H1 (cell line): ENCODE results near the gene SHLD3. TPM values are rescaled to one million over a fixed set of nuclear protein-coding genes. Genes with fewer than 3 reads are reported as not detected.

Experiments
- CTCF ChIA-PET: fragments of 300-600 bp; sonication (Branson Sonifier 250); formaldehyde crosslinking; loops from one replicate; lab custom pipeline; 2021; ENCODE audit not compliant: partially characterized antibody; lab: Charles Lee
- POLR2A ChIA-PET: fragments of 300-600 bp; sonication (Branson Sonifier 250); formaldehyde crosslinking; loops from one replicate; lab custom pipeline; 2021; ENCODE audit warnings: inconsistent platforms; ENCODE audit not compliant: partially characterized antibody; lab: Charles Lee
- DNase-seq, 2 experiments: peaks; one replicate each; pipeline versions ENCODE4 v3.0.0 to v3.0.0-alpha.2; 2010 to 2022; ENCODE audit warnings: low spot score in 2 of 2, low read depth in 1 of 2, mixed read lengths in 1 of 2
- FAIRE-seq: peaks from 2 replicates; lab custom pipeline; 2011; peaks lifted over from hg19 to GRCh38; lab: Jason Lieb, UNC
- H2AFZ ChIP-seq: 2 replicates; pipeline ENCODE4 v1.8.1; 2012; ENCODE audit warnings: low read length, inconsistent platforms
- H2AK5ac ChIP-seq: 2 replicates; pipeline ENCODE4 v1.6.1; 2013; ENCODE audit warnings: low read depth, low read length
- H2BK120ac ChIP-seq: replicated peaks from 2 replicates; pipeline ENCODE3; 2013; ENCODE audit warnings: low read depth, low read length, inconsistent platforms
- H2BK12ac ChIP-seq: 2 replicates; pipeline ENCODE4 v1.6.1; 2013; ENCODE audit warnings: low read depth, low read length
- H2BK15ac ChIP-seq: 2 replicates; pipeline ENCODE4 v1.6.1; 2013; ENCODE audit warnings: low read length
- H2BK20ac ChIP-seq: 2 replicates; pipeline ENCODE4 v1.6.1; 2013; ENCODE audit warnings: low read length
- H2BK5ac ChIP-seq: 2 replicates; pipeline ENCODE4 v1.6.1; 2013; ENCODE audit warnings: low read depth, low read length
- H3K14ac ChIP-seq: 2 replicates; pipeline ENCODE4 v1.6.1; 2013; ENCODE audit warnings: inconsistent platforms; ENCODE audit not compliant: insufficient read length
- H3K18ac ChIP-seq: 2 replicates; pipeline ENCODE4 v1.6.1; 2013; ENCODE audit warnings: low read length; ENCODE audit errors: extremely low read depth
- H3K23ac ChIP-seq: 2 replicates; pipeline ENCODE4 v1.6.1; 2013; ENCODE audit warnings: inconsistent platforms; ENCODE audit not compliant: insufficient read length
- H3K23me2 ChIP-seq: 2 replicates; pipeline ENCODE4 v1.6.1; 2013; ENCODE audit warnings: low read depth, low read length
- H3K27ac ChIP-seq: 2 replicates; pipeline ENCODE4 v1.6.1; 2011; ENCODE audit warnings: low read depth, low read length, inconsistent platforms
- H3K27me3 ChIP-seq, 4 experiments: replicated peaks in 1 of 4; 1 replicate in 1 of 4; 2 replicates in 3 of 4; pipeline versions ENCODE4 v1.6.1 to v1.8.1; 2011 to 2013; ENCODE audit warnings: low read length in 3 of 4, mild to moderate bottlenecking in 3 of 4, inconsistent platforms in 2 of 4, mixed read lengths in 2 of 4, moderate library complexity in 1 of 4; ENCODE audit not compliant: control insufficient read depth in 3 of 4, insufficient read depth in 3 of 4; ENCODE audit errors: extremely low read depth in 1 of 4
- H3K36me3 ChIP-seq, 4 experiments: 2 replicates each; pipeline versions ENCODE4 v1.6.1 to v1.8.1; 2011 to 2013; ENCODE audit warnings: mild to moderate bottlenecking in 4 of 4, low read length in 3 of 4, moderate library complexity in 2 of 4, control low read depth in 1 of 4, inconsistent platforms in 1 of 4; ENCODE audit not compliant: insufficient read depth in 4 of 4, control insufficient read depth in 2 of 4
- H3K4ac ChIP-seq: replicated peaks from 2 replicates; pipeline ENCODE3; 2013; ENCODE audit warnings: low read length, low read depth, mixed read lengths, inconsistent platforms; ENCODE audit not compliant: insufficient read length
- H3K4me1 ChIP-seq, 4 experiments: replicated peaks in 1 of 4; 1 replicate in 1 of 4; 2 replicates in 3 of 4; pipeline versions ENCODE4 v1.6.1 to v1.8.1; 2011 to 2013; ENCODE audit warnings: low read length in 3 of 4, inconsistent platforms in 2 of 4, mixed read lengths in 1 of 4; ENCODE audit not compliant: insufficient read depth in 4 of 4, control insufficient read depth in 3 of 4
- H3K4me2 ChIP-seq, 2 experiments: 2 replicates each; pipeline versions ENCODE4 v1.6.1 to v1.8.1; 2011 to 2013; ENCODE audit warnings: low read depth in 2 of 2, low read length in 2 of 2, control low read depth in 1 of 2, inconsistent platforms in 1 of 2, mild to moderate bottlenecking in 1 of 2; ENCODE audit not compliant: insufficient read depth in 1 of 2
- H3K4me3 ChIP-seq, 4 experiments: fragments of 200-600, 300-600 bp in 1 of 4; sonication (generic), shearing (Covaris generic), sonication (Bioruptor Twin) in 1 of 4; 2 replicates each; pipeline versions ENCODE4 v1.5.1 to v1.8.1; 2011 to 2016; ENCODE audit warnings: low read length in 4 of 4, low read depth in 3 of 4, control low read depth in 2 of 4, inconsistent platforms in 2 of 4, mild to moderate bottlenecking in 2 of 4, mixed read lengths in 1 of 4, moderate library complexity in 1 of 4; ENCODE audit not compliant: insufficient read depth in 2 of 4; ENCODE audit errors: extremely low read depth in 1 of 4
- H3K56ac ChIP-seq: replicated peaks from 2 replicates; pipeline ENCODE3; 2013; ENCODE audit warnings: low read depth, mild to moderate bottlenecking, mixed read lengths, low read length, inconsistent platforms; ENCODE audit not compliant: insufficient read length
- H3K79me1 ChIP-seq: 2 replicates; pipeline ENCODE4 v1.6.1; 2013; ENCODE audit warnings: low read depth, low read length, control low read depth
- H3K79me2 ChIP-seq, 2 experiments: 2 replicates each; pipeline versions ENCODE4 v1.6.1 to v1.8.1; 2012 to 2013; ENCODE audit warnings: low read length in 2 of 2, mild to moderate bottlenecking in 2 of 2, inconsistent platforms in 1 of 2; ENCODE audit not compliant: insufficient read depth in 2 of 2, control insufficient read depth in 1 of 2
- H3K9ac ChIP-seq, 4 experiments: replicated peaks in 1 of 4; 1 replicate in 1 of 4; 2 replicates in 3 of 4; pipeline versions ENCODE4 v1.6.1 to v1.8.1; 2011 to 2013; ENCODE audit warnings: low read depth in 3 of 4, low read length in 3 of 4, control low read depth in 2 of 4, mild to moderate bottlenecking in 2 of 4, moderate library complexity in 2 of 4, inconsistent platforms in 1 of 4; ENCODE audit errors: extremely low read depth in 1 of 4
- H3K9me3 ChIP-seq, 2 experiments: 2 replicates each; pipeline versions ENCODE4 v1.6.1 to v1.8.1; 2012 to 2013; ENCODE audit warnings: mild to moderate bottlenecking in 2 of 2, moderate library complexity in 2 of 2, control low read depth in 1 of 2, inconsistent platforms in 1 of 2, low read depth in 1 of 2, low read length in 1 of 2, mixed read lengths in 1 of 2; ENCODE audit not compliant: insufficient read depth in 2 of 2
- H4K20me1 ChIP-seq, 2 experiments: replicated peaks in 1 of 2; 2 replicates each; pipeline versions ENCODE3 to v1.8.1; 2011 to 2013; ENCODE audit warnings: inconsistent platforms in 2 of 2, low read length in 2 of 2, mild to moderate bottlenecking in 1 of 2; ENCODE audit not compliant: insufficient read depth in 2 of 2, control insufficient read depth in 1 of 2
- H4K5ac ChIP-seq: 2 replicates; pipeline ENCODE4 v1.6.1; 2013; ENCODE audit warnings: low read length, low read depth, mixed read lengths, inconsistent platforms; ENCODE audit not compliant: insufficient read length
- H4K8ac ChIP-seq: 2 replicates; pipeline ENCODE4 v1.8.0; 2013; ENCODE audit warnings: mild to moderate bottlenecking, moderate library complexity, low read length, inconsistent platforms; ENCODE audit not compliant: insufficient read depth; ENCODE audit errors: extremely low read depth
- H4K91ac ChIP-seq: replicated peaks from 2 replicates; pipeline ENCODE3; 2013; ENCODE audit warnings: low read length, mixed read lengths, inconsistent platforms; ENCODE audit not compliant: insufficient read length
- ATF3 ChIP-seq: IDR thresholded peaks from 2 replicates; pipeline ENCODE4 v1.6.1; 2011; ENCODE audit warnings: low read depth, mild to moderate bottlenecking, low read length; ENCODE audit not compliant: insufficient read depth
- BCL11A ChIP-seq, 2 experiments: IDR thresholded peaks; one replicate each; pipeline ENCODE4 v1.6.1; 2011; ENCODE audit warnings: low read depth in 2 of 2, low read length in 2 of 2, mild to moderate bottlenecking in 2 of 2
- CTBP2 ChIP-seq: IDR thresholded peaks from 2 replicates; pipeline ENCODE4 v1.7.0; 2011; ENCODE audit warnings: borderline replicate concordance, mild to moderate bottlenecking, moderate library complexity, mixed read lengths, low read length; ENCODE audit not compliant: insufficient read depth, insufficient read length
- HDAC2 ChIP-seq, 2 experiments: fragments of 300-600 bp in 1 of 2; sonication (generic) in 1 of 2; IDR thresholded peaks; 2 replicates each; pipeline ENCODE4 v1.6.1; 2011 to 2012; ENCODE audit warnings: low read depth in 2 of 2, low read length in 2 of 2, mild to moderate bottlenecking in 2 of 2, moderate library complexity in 2 of 2, borderline replicate concordance in 1 of 2, inconsistent platforms in 1 of 2
- HDAC6 ChIP-seq: IDR thresholded peaks from one replicate; pipeline ENCODE4 v1.7.1; 2012; ENCODE audit warnings: low read depth, mild to moderate bottlenecking, inconsistent platforms, low read length, moderate library complexity
- POLR2AphosphoS5 ChIP-seq: IDR thresholded peaks from 2 replicates; pipeline ENCODE4 v1.6.1; 2011; ENCODE audit warnings: low read depth, low read length
- SIX5 ChIP-seq: IDR thresholded peaks from 2 replicates; pipeline ENCODE4 v1.6.1; 2011; ENCODE audit warnings: mild to moderate bottlenecking, low read depth, low read length
- SP2 ChIP-seq: IDR thresholded peaks from 2 replicates; pipeline ENCODE4 v1.6.1; 2012; ENCODE audit warnings: mild to moderate bottlenecking, low read length, inconsistent platforms
- SUZ12 ChIP-seq: fragments of 200-600 bp; sonication (generic); IDR thresholded peaks from 2 replicates; pipeline ENCODE4 v1.6.1; 2012; ENCODE audit warnings: mild to moderate bottlenecking, inconsistent platforms, low read length, moderate library complexity, mixed read lengths
- TBP ChIP-seq: IDR thresholded peaks from 2 replicates; pipeline ENCODE4 v1.6.1; 2011; ENCODE audit warnings: low read depth, low read length, improper control_type of control experiment
- WGBS, 2 experiments: shearing (Covaris generic) in 1 of 2; methylation state at CpG; one replicate each; pipeline versions ENCODE4 v1.1.6 to v1.1.7; 2013 to 2015; ENCODE audit warnings: low lambda C conversion rate in 2 of 2, mixed read lengths in 2 of 2, inconsistent platforms in 1 of 2, low coverage in 1 of 2, missing lambda C conversion rate in 1 of 2; ENCODE audit not compliant: insufficient replicate concordance in 2 of 2, insufficient coverage in 1 of 2, insufficient read length in 1 of 2; ENCODE audit errors: extremely low coverage in 1 of 2, missing lambda C conversion rate in 1 of 2; 5-methylcytosine and 5-hydroxymethylcytosine counted together
- polyA plus RNA-seq, 7 experiments: library from polyadenylated mRNA; depleted of rRNA in 3 of 7; stranded (reverse) in 5 of 7; unstranded in 2 of 7; fragments of >200 nt in 5 of 7; fragments of 200-250 nt in 2 of 7; gene quantifications; 1 replicate in 5 of 7; 2 replicates in 1 of 7; 4 replicates in 1 of 7; pipeline versions ENCODE4 v1.2.1 to v1.2.3, GENCODE V29; 2011 to 2013; ENCODE audit warnings: missing spikeins in 2 of 7, mixed read lengths in 2 of 7
- total RNA-seq: library from RNA; stranded (reverse); fragmentation: NEBNext Ultra II Directional; extraction: Animal tissue kit (Norgen Biotek cat#: 25700); gene quantifications from 2 replicates; pipeline ENCODE4 v1.2.1, GENCODE V29; 2021

Gene SHLD3
- total and polyA plus RNA-seq, 2 of the 8 experiments (the other 6 are each of a cell fraction or from before 2014, with no cell fraction given), result 1.9 to 3.2 TPM

GRCh38 chr5:65623482-65623881 is 1.3 kb upstream of the SHLD3 start:
- no peak for FAIRE-seq
- TF ChIP-seq SUZ12, result no peak
- TF ChIP-seq TBP, result no peak
- no peak for TF ChIP-seq CTBP2
- no peak for TF ChIP-seq HDAC6
- no peak for TF ChIP-seq SP2
- no peak for TF ChIP-seq HDAC2 (IDR thresholded peaks at IDR 0.05; ENCODE audit: borderline replicate concordance in 1 of 2, low read depth in 2 of 2, low read length in 2 of 2)
- TF ChIP-seq POLR2AphosphoS5, result no peak
- TF ChIP-seq BCL11A (IDR thresholded peaks at IDR 0.05; ENCODE audit: low read depth in 2 of 2, low read length in 2 of 2), result no peak
- TF ChIP-seq ATF3, result no peak
- no peak for TF ChIP-seq SIX5
- Histone ChIP-seq H3K79me2 (peaks cover 5 to 67% of the 10 kb centered on the region in 2 experiments; a peak in 3 of 4 replicates), H2AK5ac (no peak overlapping the region), H3K18ac (no peak overlapping the region), H2BK120ac (no peak overlapping the region), H2BK15ac (no peak overlapping the region), H2BK20ac (no peak overlapping the region), H3K9me3 (no peaks in the 10 kb centered on the region), H4K91ac (no peak overlapping the region), H2BK5ac (no peak overlapping the region), H3K79me1 (peaks cover 2% of the 10 kb centered on the region; the same call in 1 of the 2 replicates), H3K36me3 (no peaks in the 10 kb centered on the region), H3K4ac (no peak overlapping the region), H2AFZ (no peak overlapping the region), H3K4me1 (peaks cover 0 to 4% (median 2%) of the 10 kb centered on the region in 4 experiments; a peak in 3 of 7 replicates), H3K14ac (no peak overlapping the region), H3K4me3 (peak overlapping the region; percentile 92 to 97 (median 96)), H4K5ac (no peak overlapping the region), H3K56ac (no peak overlapping the region), H2BK12ac (no peak overlapping the region), H3K23me2 (peaks cover 3% of the 10 kb centered on the region), H3K9ac (peak overlapping the region in 3 of 4 experiments; percentile 80 to 89 (median 81); a peak in 5 of 7 replicates), H3K4me2 (peak overlapping the region; percentile 70 to 87), H3K27me3 (no peaks in the 10 kb centered on the region), H3K23ac (no peak overlapping the region), H4K8ac (no peak overlapping the region), H4K20me1 (peaks cover 0 to 2% of the 10 kb centered on the region in 2 experiments), H3K27ac (no peak overlapping the region)
- WGBS, 2 experiments, result 36% methylated on average over 9 of the region's 9 CpGs; no CpG with 5 or more reads in 1 of the 2 experiments
- POLR2A ChIA-PET, result interaction anchor here (0.7 to 1.2 kb wide), 10 partner anchors 10 to 855 kb away, joined by 3 to 6 read pairs (median 4); partner anchors contain the start of genes CENPK, CWC27, NLN and PPWD1
- CTCF ChIA-PET, result interaction anchor here (0.8 kb wide), 1 partner anchor 40 kb away, joined by 3 read pairs; no protein-coding TSS in a partner anchor
- no peak for DNase-seq
